Hepatocyte (in vitro differentiated cells): ENCODE results near the gene NUDT21. TPM values are rescaled to one million over a fixed set of nuclear protein-coding genes. Genes with fewer than 3 reads are reported as not detected.
"Not testable (repeated sequence)": the region's sequence is repeated elsewhere in the genome, so short reads cannot be mapped to it uniquely, and the experiment has no call there.

Source experiments
- DNase-seq: peaks from one replicate; pipeline ENCODE4 v3.0.0-alpha.2; 2016; ENCODE audit warnings: low spot score
- H2AFZ ChIP-seq: fragments of 200-600 bp; sonication (generic); 2 replicates; pipeline ENCODE4 v1.6.0; 2016; ENCODE audit warnings: antibody characterized with exemption, mild to moderate bottlenecking
- H3K27ac ChIP-seq: fragments of 200-600 bp; sonication (generic); 2 replicates; pipeline ENCODE4 v1.5.1; 2016; ENCODE audit warnings: mild to moderate bottlenecking
- H3K27me3 ChIP-seq: fragments of 200-600 bp; sonication (generic); 2 replicates; pipeline ENCODE4 v1.6.1; 2016
- H3K36me3 ChIP-seq: fragments of 200-600 bp; sonication (generic); replicated peaks from 2 replicates; pipeline ENCODE4 v1.5.1; 2016; ENCODE audit warnings: low read depth; ENCODE audit not compliant: insufficient read depth
- H3K4me1 ChIP-seq: fragments of 200-600 bp; sonication (generic); 2 replicates; pipeline ENCODE4 v1.5.1; 2016; ENCODE audit warnings: mild to moderate bottlenecking, moderate library complexity; ENCODE audit not compliant: insufficient read depth
- H3K4me2 ChIP-seq: fragments of 200-600 bp; sonication (generic); 2 replicates; pipeline ENCODE4 v1.6.0; 2016
- H3K4me3 ChIP-seq: fragments of 200-600 bp; sonication (generic); 2 replicates; pipeline ENCODE4 v1.5.1; 2016; ENCODE audit warnings: mild to moderate bottlenecking
- H3K79me2 ChIP-seq: fragments of 200-600 bp; sonication (generic); 2 replicates; pipeline ENCODE4 v1.6.0; 2017; ENCODE audit warnings: mild to moderate bottlenecking
- H3K9me2 ChIP-seq: fragments of 200-600 bp; sonication (generic); replicated peaks from 2 replicates; pipeline ENCODE4 v1.6.0; 2017; ENCODE audit warnings: mild to moderate bottlenecking; ENCODE audit not compliant: insufficient read depth
- H3K9me3 ChIP-seq: fragments of 200-600 bp; sonication (generic); 2 replicates; pipeline ENCODE4 v1.5.1; 2016; ENCODE audit warnings: low read depth, mild to moderate bottlenecking
- H4K20me1 ChIP-seq: fragments of 200-600 bp; sonication (generic); 2 replicates; pipeline ENCODE4 v1.6.0; 2016; ENCODE audit warnings: mild to moderate bottlenecking; ENCODE audit not compliant: insufficient read depth, poor library complexity, severe bottlenecking
- CTCF ChIP-seq: fragments of 200-600 bp; sonication (generic); IDR thresholded peaks from 2 replicates; pipeline ENCODE4 v1.5.1; 2016; ENCODE audit warnings: antibody characterized with exemption, mild to moderate bottlenecking; ENCODE audit not compliant: poor library complexity
- EZH2 ChIP-seq: fragments of 200-600 bp; sonication (generic); IDR thresholded peaks from 2 replicates; pipeline ENCODE4 v1.6.1; 2016; ENCODE audit warnings: antibody characterized with exemption, mild to moderate bottlenecking, borderline replicate concordance
- EZH2phosphoT487 ChIP-seq: fragments of 200-600 bp; sonication (generic); IDR thresholded peaks from one replicate; pipeline ENCODE4 v1.6.1; 2018; ENCODE audit warnings: antibody characterized with exemption, mild to moderate bottlenecking, low read depth, moderate library complexity; ENCODE audit not compliant: unreplicated experiment, severe bottlenecking
- WGBS: methylation state at CpG from one replicate; pipeline ENCODE4 v1.1.6; 2016; ENCODE audit warnings: low lambda C conversion rate; ENCODE audit errors: missing lambda C conversion rate; 5-methylcytosine and 5-hydroxymethylcytosine counted together
- polyA plus RNA-seq: library from polyadenylated mRNA; unstranded; fragments of >200 nt; fragmentation: Nextera tagmentation; extraction: Ambion mirVana; gene quantifications from 2 replicates; pipeline ENCODE4 v1.2.1, GENCODE V29; 2016
- total RNA-seq: library from RNA; depleted of rRNA; stranded (reverse); fragments of >200 nt; gene quantifications from 2 replicates; pipeline ENCODE4 v1.2.3, GENCODE V29; 2014

NUDT21 gene
- total and polyA plus RNA-seq, 2 experiments from 2014 or later: 44.7 to 76.6 TPM

GRCh38 chr16:56491657-56492261 is 40.6 kb upstream of the NUDT21 start:
- H4K20me1 ChIP-seq: no peaks in the 10 kb centered on the region
- 97% methylated on average over 4 of the region's 4 CpGs for WGBS
- DNase-seq: no peak
- no peaks in the 10 kb centered on the region for H3K79me2 ChIP-seq
- TF ChIP-seq EZH2 (no peak), CTCF (no peak), EZH2phosphoT487 (no peak)
- no peaks in the 10 kb centered on the region for H3K9me2 ChIP-seq
- no peaks in the 10 kb centered on the region for H3K27me3 ChIP-seq
- H3K36me3 ChIP-seq: no peaks in the 10 kb centered on the region
- H3K9me3 ChIP-seq: no peaks in the 10 kb centered on the region
- no peaks in the 10 kb centered on the region for H3K4me1 ChIP-seq
- H3K4me3 ChIP-seq: no peak overlapping the region
- H3K27ac ChIP-seq: no peak overlapping the region
- H3K4me2 ChIP-seq: no peak overlapping the region
- H2AFZ ChIP-seq: no peak overlapping the region

GRCh38 chr16:56488868-56489267 is 37.7 kb upstream of the NUDT21 start:
- H4K20me1 ChIP-seq, H2AFZ ChIP-seq, H3K79me2 ChIP-seq, H3K27me3 ChIP-seq, H3K9me2 ChIP-seq, H3K4me3 ChIP-seq, H3K4me1 ChIP-seq, DNase-seq, H3K4me2 ChIP-seq, H3K27ac ChIP-seq, H3K9me3 ChIP-seq, H3K36me3 ChIP-seq: not testable (repeated sequence)
- 82% methylated on average over 1 of the region's 1 CpG for WGBS

- Histone ChIP-seq H3K79me2 (no peaks in the 10 kb centered on the region), H3K27ac (no peak overlapping the region), H3K9me3 (no peaks in the 10 kb centered on the region), H2AFZ (no peak overlapping the region), H4K20me1 (no peaks in the 10 kb centered on the region), H3K9me2 (no peaks in the 10 kb centered on the region), H3K36me3 (peaks cover 6% of the 10 kb centered on the region), H3K27me3 (no peaks in the 10 kb centered on the region), H3K4me3 (no peak overlapping the region), H3K4me2 (no peak overlapping the region), H3K4me1 (no peaks in the 10 kb centered on the region)
- TF ChIP-seq CTCF (no peak), EZH2 (no peak), EZH2phosphoT487 (no peak)
- whole genome bisulfite sequencing: 83% methylated on average over 5 of the region's 5 CpGs
- no peak for DNase-seq
These were observed 36.9 kb upstream of the NUDT21 start for GRCh38 chr16:56488035-56488434.

- Histone ChIP-seq H3K27me3 (no peaks in the 10 kb centered on the region), H3K4me3 (no peak overlapping the region), H3K4me2 (no peak overlapping the region), H3K79me2 (no peaks in the 10 kb centered on the region), H3K27ac (no peak overlapping the region), H3K4me1 (no peaks in the 10 kb centered on the region), H3K9me2 (peaks cover 2% of the 10 kb centered on the region), H3K9me3 (no peaks in the 10 kb centered on the region), H4K20me1 (no peaks in the 10 kb centered on the region), H3K36me3 (peaks cover 6% of the 10 kb centered on the region), H2AFZ (no peak overlapping the region)
- DNase-seq: no peak
- no peak for TF ChIP-seq CTCF
- TF ChIP-seq EZH2phosphoT487: no peak
- TF ChIP-seq EZH2: no peak
These were observed 32.3 kb upstream of the NUDT21 start for GRCh38 chr16:56483394-56483793.
